ENCODE measurements around the gene SHBG.

Gene SHBG

GRCh38 chr17:7651097-7651664 lies 21.2 kb downstream of the SHBG start:
- no peak for DNase-seq

DNA sequence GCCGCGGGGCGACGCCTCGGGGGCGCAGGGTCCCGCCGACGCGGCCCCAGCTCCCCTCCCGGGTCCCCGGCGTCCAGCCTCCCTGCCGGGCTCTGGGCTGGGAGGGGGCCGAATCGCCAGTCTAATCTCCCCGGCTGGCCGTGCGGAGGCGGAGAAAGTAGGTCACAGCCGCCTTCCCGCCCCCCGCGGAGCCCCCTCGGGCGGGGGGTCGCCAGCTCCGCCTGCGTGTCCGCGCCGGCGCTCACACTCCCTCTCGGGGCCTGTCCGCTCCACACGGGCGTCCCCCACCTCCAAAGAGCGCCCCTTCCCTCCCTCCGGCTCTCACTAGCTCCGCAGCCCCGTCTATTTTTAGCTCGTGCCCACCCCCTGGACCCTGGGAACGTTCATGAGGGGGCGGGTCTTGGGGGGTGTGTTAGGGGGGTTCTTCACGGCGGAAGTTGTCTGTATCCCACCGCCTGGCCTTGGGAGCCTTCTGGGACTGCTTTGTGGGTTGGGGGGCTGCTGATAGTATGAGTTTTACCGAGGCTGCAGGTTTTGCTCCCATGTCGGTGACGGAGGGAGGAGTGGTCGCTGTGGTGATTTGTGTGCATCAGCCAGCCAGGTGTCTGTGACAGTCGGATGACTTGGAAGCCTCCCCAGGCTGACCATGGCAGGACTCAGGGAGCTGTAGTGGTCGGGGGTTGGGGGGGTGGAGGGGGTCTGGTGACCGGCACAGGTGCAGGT lies 21.9 kb downstream of the SHBG start:
- DNase-seq: no peak

- DNase-seq: no peak
These were observed 22.7 kb downstream of the SHBG start for GRCh38 chr17:7652388-7653356.

- no peak for DNase-seq
These were observed 25.1 kb downstream of the SHBG start for GRCh38 chr17:7654832-7655540.

DNA sequence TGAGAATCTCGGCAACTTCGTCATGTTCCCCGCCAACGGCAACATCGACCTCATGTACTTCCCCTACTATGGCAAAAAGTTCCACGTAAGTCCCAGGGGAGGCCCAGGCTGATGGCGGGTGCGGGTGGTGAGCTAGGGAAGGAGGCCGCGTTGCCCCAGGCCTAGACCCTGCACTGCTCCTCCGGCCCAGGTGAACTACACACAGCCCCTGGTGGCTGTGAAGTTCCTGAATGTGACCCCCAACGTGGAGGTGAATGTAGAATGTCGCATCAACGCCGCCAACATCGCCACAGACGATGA lies 25.6 kb downstream of the SHBG start:
- DNase-seq: no peak

- DNase-seq: no peak
These were observed 27.1 kb downstream of the SHBG start for GRCh38 chr17:7656958-7657609.

- DNase-seq: no peak
These were observed 37.9 kb downstream of the SHBG start for GRCh38 chr17:7667656-7668406.

- DNase-seq: no peak
These were observed 38.5 kb downstream of the SHBG start for GRCh38 chr17:7668482-7668881.

DNA sequence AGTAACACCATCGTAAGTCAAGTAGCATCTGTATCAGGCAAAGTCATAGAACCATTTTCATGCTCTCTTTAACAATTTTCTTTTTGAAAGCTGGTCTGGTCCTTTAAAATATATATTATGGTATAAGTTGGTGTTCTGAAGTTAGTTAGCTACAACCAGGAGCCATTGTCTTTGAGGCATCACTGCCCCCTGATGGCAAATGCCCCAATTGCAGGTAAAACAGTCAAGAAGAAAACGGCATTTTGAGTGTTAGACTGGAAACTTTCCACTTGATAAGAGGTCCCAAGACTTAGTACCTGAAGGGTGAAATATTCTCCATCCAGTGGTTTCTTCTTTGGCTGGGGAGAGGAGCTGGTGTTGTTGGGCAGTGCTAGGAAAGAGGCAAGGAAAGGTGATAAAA lies 43.3 kb downstream of the SHBG start:
- DNase-seq: no peak

GRCh38 chr17:7674934-7675333 lies 45.0 kb downstream of the SHBG start:
- DNase-seq: no peak

DNA sequence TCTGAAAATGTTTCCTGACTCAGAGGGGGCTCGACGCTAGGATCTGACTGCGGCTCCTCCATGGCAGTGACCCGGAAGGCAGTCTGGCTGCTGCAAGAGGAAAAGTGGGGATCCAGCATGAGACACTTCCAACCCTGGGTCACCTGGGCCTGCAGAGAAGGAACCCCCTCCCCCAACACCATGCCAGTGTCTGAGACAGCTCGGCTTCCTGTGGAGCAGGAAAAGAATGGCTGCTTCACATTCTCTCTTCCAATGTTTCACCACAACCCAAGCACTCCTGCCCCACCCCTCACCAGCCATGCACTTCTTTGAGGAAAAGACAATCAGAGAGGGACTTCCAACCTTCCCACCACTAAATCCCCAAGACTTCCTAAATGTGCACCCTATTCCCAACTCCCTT lies 46.6 kb downstream of the SHBG start:
- no peak for DNase-seq

- DNase-seq: no peak
These were observed 47.6 kb downstream of the SHBG start for GRCh38 chr17:7677388-7678067.

Data from NCI-H1048 (cell line).